G401 (cell line): Measurements from ENCODE around the gene SGO2. TPM values are rescaled to one million over a fixed set of nuclear protein-coding genes. Genes with fewer than 3 reads are reported as not detected.

ENCODE experiments used
- DNase-seq: peaks from one replicate; pipeline ENCODE4 v3.0.0-alpha.2; 2015; ENCODE audit warnings: low spot score
- in situ Hi-C: cut with HindIII; loops from 2 replicates; pipeline ENCODE4 v1.10.0; 2016; ENCODE audit warnings: low sequenced_read_pairs, mixed read lengths
- total RNA-seq: library from RNA; depleted of rRNA; stranded (reverse); fragments of >200 nt; shearing (Covaris generic); gene quantifications from 2 replicates; pipeline ENCODE4 v1.2.3, GENCODE V29; 2014; rRNA removed

SGO2 gene, protein sequence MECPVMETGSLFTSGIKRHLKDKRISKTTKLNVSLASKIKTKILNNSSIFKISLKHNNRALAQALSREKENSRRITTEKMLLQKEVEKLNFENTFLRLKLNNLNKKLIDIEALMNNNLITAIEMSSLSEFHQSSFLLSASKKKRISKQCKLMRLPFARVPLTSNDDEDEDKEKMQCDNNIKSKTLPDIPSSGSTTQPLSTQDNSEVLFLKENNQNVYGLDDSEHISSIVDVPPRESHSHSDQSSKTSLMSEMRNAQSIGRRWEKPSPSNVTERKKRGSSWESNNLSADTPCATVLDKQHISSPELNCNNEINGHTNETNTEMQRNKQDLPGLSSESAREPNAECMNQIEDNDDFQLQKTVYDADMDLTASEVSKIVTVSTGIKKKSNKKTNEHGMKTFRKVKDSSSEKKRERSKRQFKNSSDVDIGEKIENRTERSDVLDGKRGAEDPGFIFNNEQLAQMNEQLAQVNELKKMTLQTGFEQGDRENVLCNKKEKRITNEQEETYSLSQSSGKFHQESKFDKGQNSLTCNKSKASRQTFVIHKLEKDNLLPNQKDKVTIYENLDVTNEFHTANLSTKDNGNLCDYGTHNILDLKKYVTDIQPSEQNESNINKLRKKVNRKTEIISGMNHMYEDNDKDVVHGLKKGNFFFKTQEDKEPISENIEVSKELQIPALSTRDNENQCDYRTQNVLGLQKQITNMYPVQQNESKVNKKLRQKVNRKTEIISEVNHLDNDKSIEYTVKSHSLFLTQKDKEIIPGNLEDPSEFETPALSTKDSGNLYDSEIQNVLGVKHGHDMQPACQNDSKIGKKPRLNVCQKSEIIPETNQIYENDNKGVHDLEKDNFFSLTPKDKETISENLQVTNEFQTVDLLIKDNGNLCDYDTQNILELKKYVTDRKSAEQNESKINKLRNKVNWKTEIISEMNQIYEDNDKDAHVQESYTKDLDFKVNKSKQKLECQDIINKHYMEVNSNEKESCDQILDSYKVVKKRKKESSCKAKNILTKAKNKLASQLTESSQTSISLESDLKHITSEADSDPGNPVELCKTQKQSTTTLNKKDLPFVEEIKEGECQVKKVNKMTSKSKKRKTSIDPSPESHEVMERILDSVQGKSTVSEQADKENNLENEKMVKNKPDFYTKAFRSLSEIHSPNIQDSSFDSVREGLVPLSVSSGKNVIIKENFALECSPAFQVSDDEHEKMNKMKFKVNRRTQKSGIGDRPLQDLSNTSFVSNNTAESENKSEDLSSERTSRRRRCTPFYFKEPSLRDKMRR
- total RNA-seq: 2.6 and 8.6 TPM in 2 replicates

DNA sequence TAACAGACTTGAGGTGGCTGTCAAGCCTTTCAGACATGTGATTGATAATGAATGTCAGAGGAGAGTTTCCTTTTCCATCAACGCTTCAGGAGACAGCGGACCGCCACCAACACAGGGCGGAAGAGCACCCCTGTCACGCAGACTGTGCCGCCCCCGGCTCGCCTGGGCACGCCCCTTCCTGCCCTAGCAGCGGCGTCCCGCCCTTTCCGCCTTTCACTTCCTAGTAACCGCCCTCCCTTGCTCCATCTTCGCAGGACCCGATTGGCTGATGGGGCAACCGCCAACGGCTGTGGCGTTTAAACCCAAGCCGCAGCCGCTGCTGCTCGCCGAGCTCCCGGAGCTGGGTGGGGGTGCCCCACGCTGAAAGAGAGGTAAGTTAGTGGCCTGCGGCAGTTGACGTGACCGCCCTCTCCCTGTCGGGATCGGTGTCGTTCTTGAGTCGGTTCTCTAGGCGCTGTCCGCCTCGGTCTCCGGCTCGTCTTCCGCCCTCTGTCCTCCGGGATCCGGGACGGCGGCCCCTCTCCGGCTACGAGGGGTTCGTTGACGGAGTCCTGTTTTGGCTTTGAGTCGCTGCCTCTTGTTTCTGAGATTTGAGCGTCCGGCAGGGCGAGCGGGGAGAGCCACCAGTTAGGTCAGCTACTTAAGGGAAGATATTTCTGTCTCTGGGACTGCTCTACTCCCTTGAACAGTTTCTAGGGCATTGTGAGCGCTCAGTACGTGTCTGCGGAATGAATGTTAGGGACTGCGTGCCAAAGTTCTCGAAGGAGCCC, at the start of gene SGO2:
Gene SGO2 (plus strand): TSS at position 326 of the 770 bp plus-strand sequence. CDS start 6,769 bp downstream, outside the sequence.
- in situ Hi-C loops: no loop called here
- DNase-seq: peak; percentile 97

DNA sequence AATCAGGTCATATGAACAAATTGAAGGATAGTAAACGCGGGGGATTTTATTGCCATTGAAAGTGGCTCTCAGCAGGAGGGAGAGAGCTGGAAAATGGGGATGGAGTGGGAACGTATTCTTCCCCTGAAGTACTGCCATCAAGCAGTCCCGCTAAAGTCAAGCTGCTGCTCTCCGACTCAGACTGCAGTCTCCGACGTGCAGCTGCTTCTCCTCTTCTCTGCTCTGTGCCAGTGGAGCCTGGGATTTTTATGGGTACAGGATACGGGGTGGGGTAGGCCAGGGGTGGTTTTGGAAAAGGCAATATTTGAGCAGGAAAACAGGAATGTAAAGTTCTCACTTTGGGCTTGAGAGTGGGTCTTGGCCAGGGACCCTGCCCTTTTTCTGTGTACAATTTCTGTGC, 49.2 kb upstream of the SGO2 start:
- DNase-seq: no peak
- in situ Hi-C loops: no loop called here

- DNase-seq: no peak
- in situ Hi-C loops: no loop called here
Observed at GRCh38 chr2:200477667-200478131, 48.3 kb upstream of the SGO2 start.

DNA sequence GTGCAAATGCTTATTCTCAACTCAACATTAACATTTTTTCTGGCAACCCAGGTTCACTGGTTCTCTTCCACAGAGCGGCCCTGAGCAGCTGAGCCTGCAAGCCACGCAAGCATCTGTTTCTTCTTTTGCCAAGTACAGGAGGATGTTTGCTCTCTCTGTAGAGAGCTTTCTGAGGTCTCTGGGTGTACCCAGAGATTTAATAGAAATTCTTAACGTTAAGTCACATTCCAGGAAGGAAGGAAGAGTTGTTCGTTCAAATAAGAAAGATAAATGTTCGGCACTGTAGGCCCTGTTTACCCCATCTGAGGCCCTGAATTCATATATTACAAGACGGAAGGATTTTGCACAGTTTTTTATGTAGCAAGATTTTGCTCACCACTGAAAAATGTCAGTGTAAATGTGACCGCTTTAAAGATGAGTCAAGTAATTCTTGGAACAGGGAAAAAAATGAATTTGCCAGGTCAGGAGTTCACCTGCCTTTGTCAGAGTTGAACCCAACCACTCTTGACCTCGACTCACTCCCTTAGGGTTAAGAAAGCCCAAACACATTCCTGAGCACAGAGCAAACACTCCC, 46.2 kb upstream of the SGO2 start:
- no peak for DNase-seq
- in situ Hi-C loops: no loop called here

DNA sequence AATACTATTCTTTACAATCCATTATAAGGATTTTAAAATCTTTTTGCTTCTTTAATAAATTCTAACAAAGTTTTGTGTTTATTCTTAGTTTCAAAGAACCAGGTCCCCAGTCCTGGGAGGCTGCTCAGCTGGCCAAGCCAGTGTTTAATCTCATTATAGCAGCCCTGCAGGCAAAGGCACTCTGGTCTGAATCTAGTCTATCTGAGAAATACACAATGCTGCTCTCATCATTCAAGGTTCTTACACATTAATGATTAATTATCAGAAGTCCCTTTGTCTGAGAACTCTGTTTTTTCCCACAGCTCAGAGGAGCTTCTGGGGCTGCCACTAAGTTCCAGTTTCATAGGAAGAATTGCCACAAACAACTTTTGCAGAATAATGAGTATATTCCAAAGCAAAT, 43.8 kb upstream of the SGO2 start:
- in situ Hi-C loops: no loop called here

GRCh38 chr2:200483729-200484198, 42.2 kb upstream of the SGO2 start:
- DNase-seq: no peak
- in situ Hi-C loops: no loop called here

More for the DNA sequence above, 43.8 kb upstream of the SGO2 start:
- no peak for DNase-seq

GRCh38 chr2:200484934-200485333, 41.1 kb upstream of the SGO2 start:
- no peak for DNase-seq
- in situ Hi-C loops: no loop called here

DNA sequence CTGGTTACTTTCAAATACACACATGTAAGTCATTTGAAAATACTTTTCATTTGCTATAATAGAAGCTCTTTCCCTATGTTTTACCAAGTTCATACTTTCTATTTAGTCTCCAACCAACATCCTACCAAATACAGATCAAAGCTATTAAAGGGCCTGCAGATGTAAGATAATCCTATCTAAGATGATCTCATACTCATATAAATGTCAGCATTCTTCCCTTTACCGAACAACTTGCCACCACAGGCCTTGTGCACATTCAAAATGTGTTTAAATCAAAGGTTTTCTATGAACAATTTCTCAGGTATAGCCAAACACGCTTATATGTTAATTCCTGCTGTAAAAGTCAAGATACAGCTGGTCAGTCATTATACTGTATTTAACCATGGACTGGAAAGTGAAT, 39.5 kb upstream of the SGO2 start:
- in situ Hi-C loops: no loop called here
- DNase-seq: no peak

DNA sequence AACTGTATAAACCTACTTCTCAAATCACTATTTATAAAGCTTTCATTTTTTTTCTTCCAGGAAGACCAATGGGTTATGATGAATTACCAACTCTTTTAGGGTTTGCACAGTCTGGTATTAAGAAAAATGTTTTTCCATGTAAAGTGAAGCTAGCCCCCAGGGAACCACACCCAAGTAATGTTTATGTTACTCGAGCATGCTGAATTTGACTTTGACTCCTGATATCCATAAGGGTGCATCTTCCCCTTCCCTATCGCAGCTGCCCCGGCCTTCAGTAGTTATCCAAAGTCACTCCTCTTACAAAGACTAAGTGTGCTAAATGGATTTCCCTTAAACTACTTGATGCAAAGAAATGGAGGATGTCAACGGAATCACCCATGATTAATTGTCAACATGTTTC, 37.8 kb upstream of the SGO2 start:
- DNase-seq: no peak
- in situ Hi-C loops: no loop called here

GRCh38 chr2:200490001-200490400, 36.0 kb upstream of the SGO2 start:
- in situ Hi-C loops: no loop called here
- DNase-seq: no peak

GRCh38 chr2:200492656-200493055, 33.4 kb upstream of the SGO2 start:
- no peak for DNase-seq
- in situ Hi-C loops: no loop called here

- no peak for DNase-seq
- in situ Hi-C loops: no loop called here
Observed at GRCh38 chr2:200494048-200494447, 32.0 kb upstream of the SGO2 start.

DNA sequence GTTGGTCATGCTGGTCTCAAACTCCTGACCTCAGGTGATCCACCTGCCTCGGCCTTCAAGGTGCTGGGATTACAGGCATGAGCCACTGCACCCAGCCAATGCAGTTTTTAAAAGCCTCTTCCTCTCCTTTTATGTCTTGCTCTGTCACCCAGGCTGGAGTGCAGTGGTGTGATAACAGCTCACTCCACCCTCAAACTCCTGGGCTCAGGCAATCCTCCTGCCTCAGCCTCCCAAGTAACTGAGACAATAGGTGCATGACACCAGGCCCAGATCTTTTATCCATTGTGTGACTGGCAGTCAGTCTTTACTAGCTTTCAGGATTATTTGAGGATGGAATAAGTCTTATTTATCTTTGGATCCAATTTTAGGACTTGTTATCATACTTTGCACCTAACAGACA, 29.3 kb upstream of the SGO2 start:
- in situ Hi-C loops: no loop called here
- DNase-seq: no peak

- no peak for DNase-seq
- in situ Hi-C loops: no loop called here
Observed at GRCh38 chr2:200498402-200499162, 27.4 kb upstream of the SGO2 start.

GRCh38 chr2:200502196-200502595, 23.8 kb upstream of the SGO2 start:
- in situ Hi-C loops: no loop called here
- DNase-seq: no peak

DNA sequence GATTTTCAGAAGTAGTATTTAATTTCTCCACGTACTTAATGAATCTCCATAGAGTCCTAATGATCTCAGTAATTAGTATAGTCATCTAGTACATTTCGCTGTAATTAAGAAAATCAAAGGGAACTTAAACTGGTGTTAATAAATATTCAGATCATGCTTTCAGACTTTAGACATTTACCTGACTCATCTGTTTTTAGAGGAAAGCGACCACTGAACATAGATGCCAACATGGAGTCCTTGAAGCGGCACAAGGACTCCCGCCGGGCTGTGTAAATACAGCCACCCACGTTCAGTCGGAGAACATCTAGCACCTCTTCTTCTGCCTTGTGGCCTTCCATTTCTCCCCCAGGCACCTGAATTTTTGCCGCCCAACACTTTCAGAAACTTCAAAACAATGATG, 19.3 kb upstream of the SGO2 start:
- in situ Hi-C loops: no loop called here
- DNase-seq: no peak

DNA sequence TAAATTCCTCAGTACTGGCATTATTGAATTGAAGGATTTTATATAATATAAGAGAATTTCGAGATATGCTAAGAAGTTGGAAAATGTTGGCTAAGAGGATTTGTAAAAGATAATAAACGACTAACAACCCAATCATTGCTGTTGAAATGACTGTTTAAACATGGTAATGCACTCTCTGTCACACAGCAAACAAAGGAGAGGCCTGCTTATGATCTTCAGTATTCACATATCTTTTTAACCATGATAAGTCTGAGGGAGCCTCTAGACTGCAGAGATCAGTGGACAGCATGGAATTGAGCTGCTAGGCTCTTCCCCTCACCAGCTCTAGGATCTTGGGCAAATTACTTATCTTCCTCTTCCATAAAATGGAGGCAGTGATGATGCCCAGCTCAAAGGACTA, 18.8 kb upstream of the SGO2 start:
- in situ Hi-C loops: no loop called here
- no peak for DNase-seq

DNA sequence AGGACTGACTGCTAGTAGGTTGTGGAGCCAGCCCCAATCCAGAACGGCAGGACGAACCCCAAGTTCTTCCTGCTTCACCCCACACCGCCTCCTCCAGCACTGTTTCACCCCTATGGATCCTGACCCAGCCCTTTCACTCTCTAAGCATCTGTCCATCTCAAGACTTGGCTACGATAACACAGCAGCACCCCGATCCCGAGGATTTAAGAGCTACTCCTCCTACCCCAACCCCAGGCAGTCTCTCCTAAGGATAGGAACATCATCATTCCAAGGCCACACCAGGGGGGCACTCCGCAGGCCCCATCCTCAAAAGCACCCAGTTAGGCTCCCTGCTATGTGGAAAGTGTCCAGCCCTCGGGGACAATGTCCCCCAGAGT, 16.8 kb upstream of the SGO2 start:
- in situ Hi-C loops: no loop called here
- no peak for DNase-seq
